Osteoblast (primary cell): ENCODE results near the gene NUTM2B. TPM values are rescaled to one million over a fixed set of nuclear protein-coding genes. Genes with fewer than 3 reads are reported as not detected.
"Not testable (repeated sequence)": the region's sequence is repeated elsewhere in the genome, so short reads cannot be mapped to it uniquely, and the experiment has no call there.

Experiments
- DNase-seq: peaks from one replicate; pipeline ENCODE4 v3.0.0; 2011; ENCODE audit warnings: low spot score, mixed read lengths; ENCODE audit not compliant: insufficient read length; ENCODE audit errors: missing footprints
- H2AFZ ChIP-seq: 2 replicates; pipeline ENCODE4 v1.6.0; 2011; ENCODE audit warnings: mild to moderate bottlenecking, low read length
- H3K27ac ChIP-seq: 2 replicates; pipeline ENCODE4 v1.5.1; 2011; ENCODE audit warnings: mild to moderate bottlenecking, low read depth, low read length, moderate library complexity
- H3K27me3 ChIP-seq: 2 replicates; pipeline ENCODE4 v1.6.0; 2012; ENCODE audit warnings: mild to moderate bottlenecking, control low read depth, inconsistent platforms, low read length, moderate library complexity; ENCODE audit not compliant: insufficient read depth
- H3K36me3 ChIP-seq: 2 replicates; pipeline ENCODE4 v1.5.1; 2011; ENCODE audit warnings: mild to moderate bottlenecking, low read length, control low read depth, moderate library complexity; ENCODE audit not compliant: insufficient read depth
- H3K4me1 ChIP-seq: 2 replicates; pipeline ENCODE4 v1.5.1; 2011; ENCODE audit warnings: mild to moderate bottlenecking, low read length, control low read depth, moderate library complexity; ENCODE audit not compliant: insufficient read depth
- H3K4me2 ChIP-seq: 2 replicates; pipeline ENCODE4 v1.6.0; 2011; ENCODE audit warnings: mild to moderate bottlenecking, low read length; ENCODE audit not compliant: insufficient read depth
- H3K4me3 ChIP-seq: fragments of 200-600 bp; sonication (generic); 3 replicates; pipeline ENCODE4 v1.5.1; 2012; ENCODE audit warnings: mild to moderate bottlenecking, low read length, inconsistent platforms; ENCODE audit not compliant: insufficient read depth
- H3K79me2 ChIP-seq: 2 replicates; pipeline ENCODE4 v1.6.0; 2012; ENCODE audit warnings: mild to moderate bottlenecking, low read length, control low read depth, inconsistent platforms; ENCODE audit not compliant: insufficient read depth
- H3K9me3 ChIP-seq: 2 replicates; pipeline ENCODE4 v1.5.1; 2011; ENCODE audit warnings: low read depth, low read length, control low read depth
- H4K20me1 ChIP-seq: 2 replicates; pipeline ENCODE4 v1.6.0; 2012; ENCODE audit warnings: mild to moderate bottlenecking, low read length, control low read depth; ENCODE audit not compliant: insufficient read depth
- total RNA-seq: library from RNA; depleted of rRNA; stranded (reverse); fragments of >200 nt; gene quantifications from 2 replicates; pipeline ENCODE4 v1.2.3, GENCODE V29; 2012

Gene NUTM2B
- total RNA-seq, 1 donor: 0.72 TPM

GRCh38 chr10:79716917-79717579 is 14.0 kb downstream of the NUTM2B start:
- not testable (repeated sequence) for H3K27ac ChIP-seq, H3K79me2 ChIP-seq, H3K4me1 ChIP-seq, H3K4me2 ChIP-seq, H3K27me3 ChIP-seq, H4K20me1 ChIP-seq, H3K9me3 ChIP-seq, DNase-seq, H3K36me3 ChIP-seq, H2AFZ ChIP-seq, H3K4me3 ChIP-seq

- H4K20me1 ChIP-seq, H3K4me3 ChIP-seq, H3K79me2 ChIP-seq, H3K4me2 ChIP-seq, H3K9me3 ChIP-seq, H3K27me3 ChIP-seq, H3K4me1 ChIP-seq, H3K27ac ChIP-seq, H3K36me3 ChIP-seq, DNase-seq, H2AFZ ChIP-seq: not testable (repeated sequence)
Measured at GRCh38 chr10:79720000-79720399, 17.0 kb downstream of the NUTM2B start.

- not testable (repeated sequence) for H3K4me1 ChIP-seq, H3K27ac ChIP-seq, H3K9me3 ChIP-seq, DNase-seq, H2AFZ ChIP-seq, H3K4me3 ChIP-seq, H3K4me2 ChIP-seq, H3K36me3 ChIP-seq, H4K20me1 ChIP-seq, H3K79me2 ChIP-seq, H3K27me3 ChIP-seq
Measured at GRCh38 chr10:79726620-79727019, 23.6 kb downstream of the NUTM2B start.

GRCh38 chr10:79744844-79745243 is 41.8 kb downstream of the NUTM2B start:
- not testable (repeated sequence) for H3K4me2 ChIP-seq, H3K79me2 ChIP-seq, H2AFZ ChIP-seq, H3K4me3 ChIP-seq, H3K9me3 ChIP-seq, H3K36me3 ChIP-seq, H3K4me1 ChIP-seq, H4K20me1 ChIP-seq, H3K27me3 ChIP-seq, H3K27ac ChIP-seq, DNase-seq

GRCh38 chr10:79748510-79748909 is 45.5 kb downstream of the NUTM2B start:
- not testable (repeated sequence) for H4K20me1 ChIP-seq, H2AFZ ChIP-seq, DNase-seq, H3K4me2 ChIP-seq, H3K36me3 ChIP-seq, H3K4me3 ChIP-seq, H3K9me3 ChIP-seq, H3K79me2 ChIP-seq, H3K4me1 ChIP-seq, H3K27ac ChIP-seq, H3K27me3 ChIP-seq

GRCh38 chr10:79753601-79754000 is 50.6 kb downstream of the NUTM2B start:
- H3K79me2 ChIP-seq, H3K4me1 ChIP-seq, H3K4me2 ChIP-seq, H2AFZ ChIP-seq, DNase-seq, H3K27ac ChIP-seq, H3K4me3 ChIP-seq, H4K20me1 ChIP-seq, H3K36me3 ChIP-seq, H3K9me3 ChIP-seq, H3K27me3 ChIP-seq: not testable (repeated sequence)
